ENCODE results near the gene HNRNPA2B1.

GRCh38 chr7:26170663-26171062 is 29.9 kb downstream of the HNRNPA2B1 start:
- TF ChIP-seq SNAI2 (CRISPR knock-in tag; IDR thresholded peaks at IDR 0.05) (no peak), PATZ1 (CRISPR knock-in tag; IDR thresholded peaks at IDR 0.05; ENCODE audit: borderline replicate concordance) (no peak), TCF4 (CRISPR knock-in tag; IDR thresholded peaks at IDR 0.05; ENCODE audit: borderline replicate concordance) (no peak), ESRRG (CRISPR knock-in tag; IDR thresholded peaks at IDR 0.05) (no peak), TOX (CRISPR knock-in tag; IDR thresholded peaks at IDR 0.05; ENCODE audit: borderline replicate concordance) (no peak), ARNTL (CRISPR knock-in tag; IDR thresholded peaks at IDR 0.05; ENCODE audit: borderline replicate concordance, low read depth) (no peak), ZNF8 (CRISPR knock-in tag; IDR thresholded peaks at IDR 0.05) (no peak), ZFP30 (CRISPR knock-in tag; IDR thresholded peaks at IDR 0.05) (no peak), ZNF70 (CRISPR knock-in tag; IDR thresholded peaks at IDR 0.05) (no peak), CREB5 (CRISPR knock-in tag; IDR thresholded peaks at IDR 0.05; ENCODE audit: low read depth) (no peak)
